Esophagus muscularis mucosa (tissue), 3 donors: ENCODE data around the gene ROPN1B.

ENCODE experiments used
- CTCF ChIP-seq, 3 experiments: fragments of 200-600 bp in 2 of 3; fragments of 450-650 bp in 1 of 3; sonication (generic) in 2 of 3; IDR thresholded peaks; one replicate each; pipeline ENCODE4 v1.5.1; 2017 to 2019; ENCODE audit warnings: antibody characterized with exemption in 3 of 3, mild to moderate bottlenecking in 2 of 3, moderate library complexity in 1 of 3
- POLR2A ChIP-seq: fragments of 450-650 bp; IDR thresholded peaks from one replicate; pipeline ENCODE4 v1.6.1; 2017; ENCODE audit warnings: antibody characterized with exemption, moderate library complexity, mild to moderate bottlenecking, low read depth

- no peak for TF ChIP-seq POLR2A
- TF ChIP-seq CTCF (IDR thresholded peaks at IDR 0.05), result no peak
These were observed 39.2 kb downstream of the ROPN1B start for GRCh38 chr3:126008219-126008618.
